Femur (tissue), 1 donor: ENCODE measurements around the gene MTARC2.
"Not testable (repeated sequence)": the region's sequence is repeated elsewhere in the genome, so short reads cannot be mapped to it uniquely, and the experiment has no call there.

Experiments
- DNase-seq: peaks from one replicate; pipeline ENCODE4 v3.0.0-alpha.2; 2017

MTARC2 gene

GRCh38 chr1:220748089-220748934, at the start of gene MTARC2:
Gene MTARC2 (plus strand): TSS chr1:220748322. CDS start chr1:220748532, 210 bp downstream.
- DNase-seq: peak; percentile 88

- no peak for DNase-seq
Observed at GRCh38 chr1:220698607-220699016, 49.5 kb upstream of the MTARC2 start.

- no peak for DNase-seq
Observed at GRCh38 chr1:220699044-220699443, 49.1 kb upstream of the MTARC2 start.

- DNase-seq: peak; percentile 41
Observed at GRCh38 chr1:220700556-220701179, 47.5 kb upstream of the MTARC2 start.

- DNase-seq: no peak
Observed at GRCh38 chr1:220701974-220702373, 46.1 kb upstream of the MTARC2 start.

GRCh38 chr1:220702733-220703270, 45.3 kb upstream of the MTARC2 start:
- no peak for DNase-seq

GRCh38 chr1:220703305-220703704, 44.8 kb upstream of the MTARC2 start:
- DNase-seq: no peak

GRCh38 chr1:220705782-220706181, 42.3 kb upstream of the MTARC2 start:
- no peak for DNase-seq

- no peak for DNase-seq
Observed at GRCh38 chr1:220706480-220706879, 41.6 kb upstream of the MTARC2 start.

- no peak for DNase-seq
Observed at GRCh38 chr1:220707160-220707559, 41.0 kb upstream of the MTARC2 start.

- no peak for DNase-seq
Observed at GRCh38 chr1:220708244-220708643, 39.9 kb upstream of the MTARC2 start.

- no peak for DNase-seq
Observed at GRCh38 chr1:220708936-220709801, 39.0 kb upstream of the MTARC2 start.

- DNase-seq: no peak
Observed at GRCh38 chr1:220710333-220710732, 37.8 kb upstream of the MTARC2 start.

GRCh38 chr1:220711056-220711809, 36.9 kb upstream of the MTARC2 start:
- DNase-seq: no peak

- not testable (repeated sequence) for DNase-seq
Observed at GRCh38 chr1:220715986-220716385, 32.1 kb upstream of the MTARC2 start.

GRCh38 chr1:220717800-220718640, 30.1 kb upstream of the MTARC2 start:
- DNase-seq: no peak

- DNase-seq: not testable (repeated sequence)
Observed at GRCh38 chr1:220721266-220721665, 26.9 kb upstream of the MTARC2 start.

GRCh38 chr1:220726634-220727033, 21.5 kb upstream of the MTARC2 start:
- no peak for DNase-seq

- DNase-seq: no peak
Observed at GRCh38 chr1:220727519-220727918, 20.6 kb upstream of the MTARC2 start.

- no peak for DNase-seq
Observed at GRCh38 chr1:220730486-220730885, 17.6 kb upstream of the MTARC2 start.

GRCh38 chr1:220732137-220732536, 16.0 kb upstream of the MTARC2 start:
- DNase-seq: no peak
